Right atrium auricular region (tissue), 2 donors: ENCODE data around the gene PSMC3IP. TPM values are rescaled to one million over a fixed set of nuclear protein-coding genes. Genes with fewer than 3 reads are reported as not detected.
"Not testable (repeated sequence)": the region's sequence is repeated elsewhere in the genome, so short reads cannot be mapped to it uniquely, and the experiment has no call there.

Source experiments
- DNase-seq: peaks from one replicate; pipeline ENCODE4 v3.0.0-alpha.2; 2019; ENCODE audit warnings: low spot score
- H3K27ac ChIP-seq, 2 donors: fragments of 200-600 bp; sonication (generic); 1 replicate in 1 of 2; 2 replicates in 1 of 2; pipeline ENCODE4 v1.5.1; 2016 to 2019
- H3K27me3 ChIP-seq, 2 donors: fragments of 200-600 bp; sonication (generic); one replicate each; pipeline versions ENCODE4 v1.5.1 to v1.6.0; 2017 to 2019
- H3K36me3 ChIP-seq: fragments of 200-600 bp; sonication (generic); one replicate; pipeline ENCODE4 v1.5.1; 2016
- H3K4me1 ChIP-seq, 2 donors: fragments of 200-600 bp; sonication (generic); one replicate each; pipeline versions ENCODE4 v1.5.1 to v1.6.0; 2017 to 2019
- H3K4me3 ChIP-seq, 2 donors: fragments of 200-600 bp; sonication (generic); 1 replicate in 1 of 2; 2 replicates in 1 of 2; pipeline ENCODE4 v1.5.1; 2017 to 2019; ENCODE audit warnings: mild to moderate bottlenecking in 1 of 2, moderate library complexity in 1 of 2
- H3K9me3 ChIP-seq, 2 donors: fragments of 200-600 bp; sonication (generic); one replicate each; pipeline ENCODE4 v1.5.1; 2019
- total RNA-seq, 2 donors: library from RNA; depleted of rRNA; stranded (reverse); fragments of >200 nt; gene quantifications; one replicate each; pipeline ENCODE4 v1.1.0, GENCODE V29; 2016
- TF ChIP-seq, protein P1 (sequence below), 2 donors: fragments of 200-600 bp; sonication (generic); IDR thresholded peaks; one replicate each; pipeline ENCODE4 v1.5.1; 2019; ENCODE audit warnings: antibody characterized with exemption in 2 of 2

The PSMC3IP gene
- total RNA-seq, 2 donors from 2014 or later = 1.2 to 1.6 TPM

DNA sequence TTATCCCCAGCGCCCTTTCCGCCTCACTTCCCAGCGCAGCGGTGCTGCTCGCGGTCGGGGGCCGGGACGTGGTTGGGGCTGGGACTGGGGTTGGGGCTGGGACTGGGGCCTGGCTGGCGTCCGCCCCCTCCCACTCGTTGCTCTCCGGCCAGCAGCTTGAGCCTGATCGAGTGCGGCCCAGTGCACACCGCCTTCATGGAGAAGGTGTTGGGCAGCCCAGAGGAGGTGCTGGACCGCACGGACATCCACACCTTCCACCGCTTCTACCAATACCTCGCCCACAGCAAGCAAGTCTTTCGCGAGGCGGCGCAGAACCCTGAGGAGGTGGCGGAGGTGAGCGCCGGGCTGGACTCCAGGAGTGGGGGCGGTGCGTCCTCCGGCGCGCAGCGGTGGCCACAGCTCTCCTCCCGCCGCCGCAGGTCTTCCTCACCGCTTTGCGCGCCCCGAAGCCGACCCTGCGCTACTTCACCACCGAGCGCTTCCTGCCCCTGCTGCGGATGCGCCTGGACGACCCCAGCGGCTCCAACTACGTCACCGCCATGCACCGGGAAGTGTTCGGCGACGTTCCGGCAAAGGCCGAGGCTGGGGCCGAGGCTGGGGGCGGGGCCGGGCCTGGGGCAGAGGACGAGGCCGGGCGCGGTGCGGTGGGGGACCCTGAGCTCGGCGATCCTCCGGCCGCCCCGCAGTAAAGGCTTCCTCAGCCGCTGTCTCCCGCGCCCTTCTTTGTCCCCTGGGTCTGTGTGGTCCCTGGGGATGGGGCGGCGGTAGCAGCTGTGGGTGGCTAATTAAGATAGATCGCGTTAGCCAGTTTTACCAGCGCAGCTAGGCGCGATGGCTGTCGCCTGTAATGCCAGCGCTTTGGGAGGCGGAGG lies 23.0 kb downstream of the PSMC3IP start:
- Histone ChIP-seq H3K4me3 (peak overlapping the region; percentile 63 to 69), H3K4me1 (peaks cover 0 to 27% of the 10 kb centered on the region in 2 donors), H3K27ac (peak overlapping the region; percentile 77 to 84), H3K36me3 (no peaks in the 10 kb centered on the region), H3K27me3 (no peaks in the 10 kb centered on the region), H3K9me3 (no peaks in the 10 kb centered on the region)
- TF ChIP-seq, protein P1, sequence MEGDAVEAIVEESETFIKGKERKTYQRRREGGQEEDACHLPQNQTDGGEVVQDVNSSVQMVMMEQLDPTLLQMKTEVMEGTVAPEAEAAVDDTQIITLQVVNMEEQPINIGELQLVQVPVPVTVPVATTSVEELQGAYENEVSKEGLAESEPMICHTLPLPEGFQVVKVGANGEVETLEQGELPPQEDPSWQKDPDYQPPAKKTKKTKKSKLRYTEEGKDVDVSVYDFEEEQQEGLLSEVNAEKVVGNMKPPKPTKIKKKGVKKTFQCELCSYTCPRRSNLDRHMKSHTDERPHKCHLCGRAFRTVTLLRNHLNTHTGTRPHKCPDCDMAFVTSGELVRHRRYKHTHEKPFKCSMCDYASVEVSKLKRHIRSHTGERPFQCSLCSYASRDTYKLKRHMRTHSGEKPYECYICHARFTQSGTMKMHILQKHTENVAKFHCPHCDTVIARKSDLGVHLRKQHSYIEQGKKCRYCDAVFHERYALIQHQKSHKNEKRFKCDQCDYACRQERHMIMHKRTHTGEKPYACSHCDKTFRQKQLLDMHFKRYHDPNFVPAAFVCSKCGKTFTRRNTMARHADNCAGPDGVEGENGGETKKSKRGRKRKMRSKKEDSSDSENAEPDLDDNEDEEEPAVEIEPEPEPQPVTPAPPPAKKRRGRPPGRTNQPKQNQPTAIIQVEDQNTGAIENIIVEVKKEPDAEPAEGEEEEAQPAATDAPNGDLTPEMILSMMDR (IDR thresholded peaks at IDR 0.05) = no peak
- DNase-seq = peak; percentile 84

DNA sequence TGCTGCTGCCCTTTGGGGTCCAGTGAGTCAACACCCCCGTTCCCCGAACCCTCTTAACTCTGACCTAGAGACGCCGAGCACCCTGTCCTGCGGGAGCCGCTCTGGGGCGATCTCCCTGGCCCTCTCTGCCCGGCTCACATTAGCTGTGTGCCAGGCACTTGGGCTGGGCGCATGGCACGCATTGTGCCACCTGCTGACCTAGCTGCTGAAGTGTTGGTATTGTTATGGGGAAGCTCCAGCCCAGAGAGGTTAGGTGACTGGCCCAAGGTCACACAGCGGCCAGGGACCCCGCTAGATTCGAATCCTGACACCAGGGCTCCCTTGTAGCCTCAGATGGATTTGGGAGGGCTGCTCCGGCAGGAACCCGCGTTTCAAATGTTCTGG lies 23.7 kb downstream of the PSMC3IP start:
- H3K4me1 ChIP-seq = peaks cover 0 to 27% of the 10 kb centered on the region in 2 donors
- TF ChIP-seq, protein P1 (IDR thresholded peaks at IDR 0.05) = no peak
- H3K9me3 ChIP-seq = no peaks in the 10 kb centered on the region
- no peak for DNase-seq
- H3K27ac ChIP-seq = peak overlapping the region; percentile 77 to 84
- no peaks in the 10 kb centered on the region for H3K27me3 ChIP-seq
- no peaks in the 10 kb centered on the region for H3K36me3 ChIP-seq
- peak overlapping the region; percentile 63 to 69 for H3K4me3 ChIP-seq

DNA sequence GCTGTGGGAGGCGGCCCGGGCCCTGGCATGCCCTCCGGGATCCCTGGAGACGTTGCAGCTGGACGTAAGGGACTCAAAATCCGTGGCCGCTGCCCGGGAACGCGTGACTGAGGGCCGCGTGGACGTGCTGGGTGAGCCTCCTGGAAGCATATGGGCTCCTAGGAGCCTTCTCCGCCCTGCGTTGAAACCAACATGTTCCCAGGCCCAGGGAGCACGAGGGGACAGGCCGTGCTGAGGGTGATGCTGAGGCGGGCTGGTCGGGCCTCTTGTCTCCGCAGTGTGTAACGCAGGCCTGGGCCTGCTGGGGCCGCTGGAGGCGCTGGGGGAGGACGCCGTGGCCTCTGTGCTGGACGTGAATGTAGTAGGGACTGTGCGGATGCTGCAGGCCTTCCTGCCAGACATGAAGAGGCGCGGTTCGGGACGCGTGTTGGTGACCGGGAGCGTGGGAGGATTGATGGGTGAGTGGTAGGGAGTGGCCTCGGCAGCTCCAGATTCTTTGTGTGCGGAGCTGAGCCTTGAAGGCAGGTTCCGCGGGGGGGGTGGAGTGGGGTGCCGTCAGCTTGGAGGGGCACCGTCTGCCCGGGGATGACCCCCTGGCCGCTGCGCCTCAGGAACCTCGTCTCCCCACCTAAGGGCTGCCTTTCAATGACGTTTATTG lies 24.2 kb downstream of the PSMC3IP start:
- H3K9me3 ChIP-seq = no peaks in the 10 kb centered on the region
- H3K36me3 ChIP-seq = no peaks in the 10 kb centered on the region
- TF ChIP-seq, protein P1 (IDR thresholded peaks at IDR 0.05) = no peak
- no peak for DNase-seq
- no peaks in the 10 kb centered on the region for H3K27me3 ChIP-seq
- peak overlapping the region in 1 of 2 donors; percentile 63 for H3K4me3 ChIP-seq
- peaks cover 0 to 32% of the 10 kb centered on the region in 2 donors for H3K4me1 ChIP-seq
- peak overlapping the region in 1 of 2 donors; percentile 84 for H3K27ac ChIP-seq

DNA sequence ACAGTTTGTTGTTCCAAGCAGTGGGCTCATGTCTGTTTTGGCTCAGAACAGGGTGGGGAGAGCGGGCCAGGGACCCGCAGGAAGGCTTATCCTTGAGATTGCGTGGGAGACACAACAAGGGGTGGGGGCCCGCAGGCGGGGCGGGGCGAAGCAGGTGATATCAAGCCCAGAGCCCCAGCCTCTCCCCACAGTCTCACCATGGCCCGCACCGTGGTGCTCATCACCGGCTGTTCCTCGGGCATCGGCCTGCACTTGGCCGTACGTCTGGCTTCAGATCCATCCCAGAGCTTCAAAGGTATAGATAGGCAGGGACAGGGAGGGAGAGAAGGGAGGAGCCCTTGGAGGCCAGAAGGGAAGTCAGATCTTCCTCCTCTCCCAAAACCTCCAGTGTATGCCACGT lies 24.8 kb downstream of the PSMC3IP start, which contains the start of gene HSD17B1:
Gene HSD17B1, plus strand, starts transcription at position 188 of the 400 bp plus-strand sequence. Its CDS starts 11 bp downstream, at position 199.
- not testable (repeated sequence) for DNase-seq
- Histone ChIP-seq H3K27ac (peak within 1 kb of the TSS in 1 of 2 donors; percentile 84), H3K4me3 (peak within 1 kb of the TSS in 1 of 2 donors; percentile 63)

DNA sequence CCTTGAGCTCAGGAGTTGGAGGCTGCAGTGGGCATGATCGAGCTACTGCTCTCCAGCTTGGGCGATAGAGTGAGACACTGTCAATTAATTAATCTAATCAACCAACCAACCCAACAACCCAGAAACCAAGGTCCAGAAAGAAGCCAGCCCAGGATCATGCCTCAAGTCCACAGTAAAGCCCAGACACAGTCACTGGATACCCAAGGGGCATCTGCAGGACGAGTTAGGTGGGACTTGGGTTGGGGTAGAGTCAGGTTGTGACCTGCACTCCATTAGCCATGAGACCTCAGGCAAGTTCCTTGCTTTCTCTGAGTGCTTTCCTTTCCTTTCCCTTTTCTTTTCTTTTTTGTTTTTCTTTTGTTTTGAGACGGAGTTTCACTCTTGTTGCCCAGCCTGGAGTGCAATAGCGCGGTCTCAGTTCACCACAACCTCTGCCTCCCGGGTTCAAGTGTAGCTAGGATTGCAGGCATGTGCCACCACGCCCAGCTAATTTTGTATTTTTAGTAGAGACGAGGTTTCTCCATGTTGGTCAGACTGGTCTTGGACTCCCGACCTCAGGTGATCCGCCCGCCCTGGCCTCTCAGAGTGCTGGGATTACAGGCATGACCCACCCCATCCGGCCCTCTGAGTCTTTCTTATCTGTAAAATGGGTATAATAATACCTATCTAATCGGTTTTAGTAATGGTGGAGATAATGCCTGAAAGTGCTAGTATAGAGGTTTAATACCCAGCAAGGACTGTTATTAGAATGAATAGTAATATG lies 28.4 kb downstream of the PSMC3IP start:
- H3K9me3 ChIP-seq = no peaks in the 10 kb centered on the region
- H3K36me3 ChIP-seq = no peaks in the 10 kb centered on the region
- DNase-seq = no peak
- H3K27me3 ChIP-seq = no peaks in the 10 kb centered on the region
- H3K4me1 ChIP-seq = peaks cover 0 to 27% of the 10 kb centered on the region in 2 donors
- TF ChIP-seq, protein P1 (IDR thresholded peaks at IDR 0.05) = no peak
- H3K27ac ChIP-seq = no peak overlapping the region
- H3K4me3 ChIP-seq = no peak overlapping the region

More for the DNA sequence above, 24.8 kb downstream of the PSMC3IP start, which contains the start of gene HSD17B1:
- H3K27me3 ChIP-seq, H3K9me3 ChIP-seq, H3K36me3 ChIP-seq: not testable (repeated sequence)
- H3K4me1 ChIP-seq = peaks cover 0 to 37% of the 10 kb centered on the region in 2 donors
